SU-DHL-6 (cell line): ENCODE data around the gene OSBPL2.

Experiments
- EZH2phosphoT487 ChIP-seq: fragments of 200-600 bp; sonication (generic), shearing (Covaris generic); conservative IDR thresholded peaks from 2 replicates; pipeline ENCODE4 v1.6.1; 2018; ENCODE audit warnings: mild to moderate bottlenecking, antibody characterized with exemption, low read length, moderate library complexity, mixed read lengths
- TF ChIP-seq, protein P1 (sequence below): fragments of 200-600 bp; sonication (generic); IDR thresholded peaks from one replicate; pipeline ENCODE4 v1.5.1; 2017; ENCODE audit warnings: antibody characterized with exemption, mild to moderate bottlenecking, low read length, moderate library complexity; ENCODE audit not compliant: insufficient read depth, poor library complexity, severe bottlenecking

DNA sequence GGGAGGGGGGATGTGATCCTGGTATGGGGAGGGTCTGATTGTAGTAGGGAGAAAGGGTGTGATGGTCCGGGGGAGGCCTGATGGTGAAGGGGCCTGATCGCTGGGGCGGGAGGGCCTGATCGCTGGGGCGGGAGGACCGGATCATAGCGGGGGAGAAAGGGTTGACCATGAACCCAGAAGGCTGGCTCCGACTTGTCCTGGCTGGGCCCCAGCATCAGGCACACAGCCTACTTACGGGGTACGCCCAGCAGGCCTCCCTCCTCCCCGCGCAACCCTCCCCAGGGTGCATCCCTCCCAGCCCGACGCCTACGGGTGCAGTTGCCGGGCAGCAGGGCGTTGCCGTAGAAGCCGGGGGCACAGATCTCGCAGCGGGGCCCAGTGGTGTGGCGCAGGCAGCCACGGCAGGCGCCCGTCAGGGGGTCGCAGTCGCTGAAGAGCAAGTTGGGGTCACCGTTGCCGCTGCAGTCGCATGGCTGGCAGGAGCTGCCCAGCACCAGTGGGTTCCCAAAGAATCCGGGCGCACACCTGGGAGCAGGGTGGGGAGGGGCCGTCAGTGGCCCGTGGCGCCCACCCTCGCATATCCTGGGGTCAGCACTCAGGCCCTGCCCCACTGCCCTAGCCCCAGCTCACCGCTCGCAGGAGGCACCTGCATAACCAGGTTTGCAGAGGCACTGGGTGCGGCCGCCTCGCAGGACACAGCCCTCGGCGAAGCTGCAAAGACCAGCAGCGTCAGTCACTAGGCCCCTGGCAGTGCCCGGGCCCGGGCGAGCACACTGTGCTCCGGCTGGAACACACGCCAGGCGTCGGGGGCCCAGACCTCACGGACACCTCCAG, 85.0 kb downstream of the OSBPL2 start:
- TF ChIP-seq, protein P1, sequence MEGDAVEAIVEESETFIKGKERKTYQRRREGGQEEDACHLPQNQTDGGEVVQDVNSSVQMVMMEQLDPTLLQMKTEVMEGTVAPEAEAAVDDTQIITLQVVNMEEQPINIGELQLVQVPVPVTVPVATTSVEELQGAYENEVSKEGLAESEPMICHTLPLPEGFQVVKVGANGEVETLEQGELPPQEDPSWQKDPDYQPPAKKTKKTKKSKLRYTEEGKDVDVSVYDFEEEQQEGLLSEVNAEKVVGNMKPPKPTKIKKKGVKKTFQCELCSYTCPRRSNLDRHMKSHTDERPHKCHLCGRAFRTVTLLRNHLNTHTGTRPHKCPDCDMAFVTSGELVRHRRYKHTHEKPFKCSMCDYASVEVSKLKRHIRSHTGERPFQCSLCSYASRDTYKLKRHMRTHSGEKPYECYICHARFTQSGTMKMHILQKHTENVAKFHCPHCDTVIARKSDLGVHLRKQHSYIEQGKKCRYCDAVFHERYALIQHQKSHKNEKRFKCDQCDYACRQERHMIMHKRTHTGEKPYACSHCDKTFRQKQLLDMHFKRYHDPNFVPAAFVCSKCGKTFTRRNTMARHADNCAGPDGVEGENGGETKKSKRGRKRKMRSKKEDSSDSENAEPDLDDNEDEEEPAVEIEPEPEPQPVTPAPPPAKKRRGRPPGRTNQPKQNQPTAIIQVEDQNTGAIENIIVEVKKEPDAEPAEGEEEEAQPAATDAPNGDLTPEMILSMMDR: no peak
- no peak for TF ChIP-seq EZH2phosphoT487
